NCI-H146 (cell line): ENCODE results near the gene ANKRD36B.
"Not testable (repeated sequence)": the region's sequence is repeated elsewhere in the genome, so short reads cannot be mapped to it uniquely, and the experiment has no call there.

ENCODE experiments used
- DNase-seq: peaks from one replicate; lab custom pipeline; 2025; lab: John Stamatoyannopoulos, UW

Gene ANKRD36B

DNA sequence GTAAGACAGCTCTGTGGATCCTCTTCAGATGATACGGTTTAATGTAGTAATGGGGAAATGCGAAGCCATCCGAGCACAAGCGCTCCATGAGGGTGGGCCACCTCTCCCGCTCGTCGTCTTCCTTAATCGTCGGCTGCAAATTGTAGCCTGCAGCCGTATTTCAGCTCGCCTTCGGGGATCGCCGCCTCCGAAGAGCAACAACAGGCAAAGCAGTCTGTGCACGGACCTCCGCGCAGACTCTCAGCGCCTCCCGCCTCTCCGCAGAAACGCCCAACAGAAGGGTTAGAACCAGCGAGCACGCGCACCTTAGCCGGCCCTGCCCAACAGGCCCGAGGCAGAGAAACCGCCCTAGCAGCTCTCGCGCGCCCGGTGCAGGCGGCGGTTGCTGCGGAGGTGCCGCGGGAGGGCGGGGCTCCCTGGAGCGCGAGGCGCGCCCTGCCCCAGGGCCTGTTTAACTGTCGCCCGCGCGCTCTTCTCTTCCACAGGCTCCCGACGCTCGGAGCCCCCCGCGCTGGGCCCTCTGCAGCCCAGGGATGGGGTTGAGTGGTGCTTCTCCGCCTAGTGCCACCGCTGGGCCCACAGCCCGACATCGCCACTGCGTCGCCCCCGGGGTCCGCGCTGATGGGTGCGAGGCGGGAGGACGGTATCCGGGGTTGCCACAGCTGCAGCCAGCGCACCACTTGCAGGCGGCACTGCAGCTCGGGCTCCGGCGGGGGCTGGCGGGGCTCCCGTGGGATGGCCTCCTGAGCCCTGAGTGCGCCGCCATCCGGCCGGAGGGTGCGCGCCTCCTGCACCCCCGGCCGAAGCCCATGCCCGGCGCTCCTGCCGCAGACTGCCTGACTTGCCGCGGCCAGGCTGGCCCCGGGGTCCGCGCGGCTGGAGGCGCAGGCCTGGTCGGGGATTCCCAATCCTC lies at the start of gene ANKRD36B:
Gene ANKRD36B (minus strand): TSS at position 280 of the 913 bp plus-strand sequence. CDS start 192 bp downstream, at position 88.
- not testable (repeated sequence) for DNase-seq

DNA sequence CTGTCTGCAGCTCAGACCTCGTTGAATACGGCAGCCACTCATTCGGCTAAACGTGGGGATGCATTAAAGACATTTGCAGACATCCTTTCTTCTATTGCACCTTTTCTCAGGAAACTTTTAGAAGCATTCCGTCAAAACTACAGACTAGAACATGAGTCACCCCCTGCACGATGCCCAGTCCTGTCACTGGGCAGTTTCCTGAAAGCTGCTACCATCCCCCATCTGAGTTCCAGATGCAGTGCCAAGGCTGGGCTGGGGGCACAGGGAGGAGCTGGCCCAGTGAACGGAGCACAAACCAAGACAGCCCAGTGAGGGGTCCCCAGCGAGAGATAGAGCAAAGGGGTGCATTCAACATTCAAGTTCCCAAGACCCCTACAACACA lies 36.4 kb upstream of the ANKRD36B start:
- not testable (repeated sequence) for DNase-seq

DNA sequence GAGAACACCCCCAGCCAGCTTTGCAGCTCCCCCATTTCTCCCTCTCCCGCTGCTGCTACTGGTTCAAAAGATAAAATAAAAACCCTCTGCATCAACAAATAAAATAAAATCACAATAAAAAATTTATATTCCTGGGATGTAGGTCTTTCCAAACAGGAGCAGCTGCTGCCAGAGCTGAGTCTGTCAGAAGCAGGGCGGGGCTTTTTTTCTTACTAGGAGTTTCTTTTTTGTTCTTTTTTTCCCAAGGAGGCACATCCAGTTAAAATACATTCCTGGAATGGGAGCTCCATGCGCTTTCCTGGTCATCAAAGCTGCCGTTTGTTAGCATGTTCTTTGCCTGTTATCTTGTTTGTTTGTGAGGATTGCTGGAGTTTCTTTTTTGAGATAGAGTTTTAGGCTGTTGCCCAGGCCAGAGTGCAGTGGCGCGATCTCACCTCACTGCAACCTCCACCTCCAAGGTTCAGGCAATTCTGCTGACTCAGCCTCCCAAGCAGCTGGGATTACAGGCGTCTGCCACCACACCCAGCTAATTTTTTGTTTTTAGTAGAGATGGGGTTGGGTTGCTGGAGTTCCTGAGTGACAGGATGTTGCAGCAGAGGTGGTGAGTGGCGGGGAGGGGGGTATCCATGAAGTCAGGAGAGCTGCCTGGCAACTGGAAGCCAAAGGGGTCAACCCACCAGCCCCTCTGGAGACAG lies 35.8 kb upstream of the ANKRD36B start:
- DNase-seq, result not testable (repeated sequence)

DNA sequence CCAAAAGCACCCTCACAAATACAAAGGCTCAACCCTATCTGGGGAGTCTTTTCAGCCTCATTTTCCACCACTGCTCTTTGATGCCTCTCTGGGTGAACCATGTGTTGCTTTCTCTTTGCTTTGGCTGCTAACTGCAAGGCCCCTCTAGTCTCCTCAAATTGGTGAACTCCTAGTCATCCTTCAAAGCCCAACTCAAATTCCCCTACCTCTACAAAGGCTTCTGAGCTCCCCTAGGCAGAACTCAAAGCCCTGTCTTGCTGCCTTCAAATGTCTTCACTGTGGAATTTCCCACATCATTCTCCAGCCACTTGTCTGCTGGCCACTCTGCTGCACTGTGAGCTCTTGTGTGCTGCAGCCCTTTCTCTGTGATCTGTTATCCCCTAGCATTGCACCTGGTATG lies 33.3 kb upstream of the ANKRD36B start:
- DNase-seq, result not testable (repeated sequence)

DNA sequence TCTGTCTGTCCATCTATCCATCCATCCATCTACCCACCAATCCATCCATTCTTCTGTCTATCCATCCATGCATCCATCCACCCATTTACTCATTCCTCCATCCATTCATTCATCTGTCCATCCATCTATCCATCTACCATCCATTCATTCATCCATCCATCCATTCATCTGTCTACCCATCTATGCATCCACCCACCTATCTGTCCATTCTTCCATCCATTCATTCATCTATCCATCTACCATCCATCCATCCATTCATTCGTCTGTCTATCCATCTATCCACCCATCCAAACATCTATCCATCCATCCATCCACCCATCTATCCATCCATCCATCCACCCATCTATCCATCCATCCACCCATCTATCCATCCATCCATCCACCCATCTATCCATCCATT lies 30.8 kb upstream of the ANKRD36B start:
- not testable (repeated sequence) for DNase-seq

GRCh38 chr2:97618939-97619827 lies 29.5 kb upstream of the ANKRD36B start:
- not testable (repeated sequence) for DNase-seq

- DNase-seq, result no peak
These were observed 28.2 kb upstream of the ANKRD36B start for GRCh38 chr2:97617911-97618310.

DNA sequence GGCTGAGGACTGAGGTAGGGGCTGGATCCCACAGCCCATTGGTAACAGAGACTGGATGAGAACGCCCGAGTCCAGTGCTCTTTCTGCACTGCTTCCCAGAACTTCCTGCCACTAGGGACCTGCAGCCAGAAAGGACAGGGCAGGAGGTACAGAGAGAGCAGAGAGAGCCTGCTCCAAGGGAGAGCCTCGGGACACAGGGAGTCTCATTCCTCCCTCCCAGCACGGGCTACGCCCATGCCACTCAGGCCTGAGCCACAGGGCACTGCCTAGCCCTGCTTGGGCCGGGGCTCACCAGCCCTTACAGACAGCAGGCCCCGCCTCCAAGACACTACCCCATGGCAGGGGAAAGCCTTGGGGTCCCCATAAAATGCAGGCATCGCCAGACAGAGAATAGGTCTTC lies 26.1 kb upstream of the ANKRD36B start:
- DNase-seq, result not testable (repeated sequence)

DNA sequence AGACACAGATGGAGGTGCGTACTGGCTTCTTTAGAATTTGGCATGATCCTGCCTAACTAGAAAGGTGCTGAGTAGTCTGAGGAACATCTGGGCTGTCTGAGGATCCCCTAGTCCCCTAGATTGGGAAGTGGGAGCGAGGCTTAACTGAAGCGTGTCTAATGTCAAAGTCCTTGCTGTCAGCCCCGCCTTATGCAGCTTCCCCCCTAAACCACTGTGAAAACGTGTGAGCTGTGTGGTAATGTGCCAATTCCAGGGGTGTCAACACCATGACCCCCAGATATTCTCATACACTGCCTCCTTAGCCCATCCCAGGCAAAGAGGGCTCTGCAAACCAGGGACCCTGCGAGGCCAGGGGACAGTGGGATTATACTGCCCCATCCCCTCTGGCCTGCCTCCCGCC lies 22.2 kb upstream of the ANKRD36B start:
- DNase-seq, result not testable (repeated sequence)

GRCh38 chr2:97608745-97609144 lies 19.1 kb upstream of the ANKRD36B start:
- DNase-seq, result not testable (repeated sequence)

GRCh38 chr2:97605524-97606339 lies 16.1 kb upstream of the ANKRD36B start:
- DNase-seq, result not testable (repeated sequence)

- not testable (repeated sequence) for DNase-seq
These were observed 15.4 kb upstream of the ANKRD36B start for GRCh38 chr2:97605109-97605508.

DNA sequence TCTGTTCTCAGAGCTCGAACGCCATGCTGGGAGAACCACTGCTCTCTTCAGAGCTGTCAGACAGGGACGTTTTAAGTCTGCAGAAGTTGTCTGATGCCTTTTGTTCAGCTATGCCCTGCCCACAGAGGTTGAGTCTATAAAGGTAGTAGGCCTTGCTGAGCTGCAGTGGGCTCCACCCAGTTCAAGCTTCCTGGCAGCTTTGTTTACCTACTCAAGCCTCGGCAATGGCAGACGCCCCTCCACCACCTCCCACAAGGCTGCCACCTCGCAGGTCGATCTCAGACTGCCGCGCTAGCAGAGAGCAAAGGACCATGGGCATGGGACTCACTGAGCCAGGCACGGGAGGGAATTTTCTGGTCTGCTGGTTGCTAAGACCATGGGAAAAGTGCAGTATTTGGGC lies 11.9 kb upstream of the ANKRD36B start:
- DNase-seq, result not testable (repeated sequence)

DNA sequence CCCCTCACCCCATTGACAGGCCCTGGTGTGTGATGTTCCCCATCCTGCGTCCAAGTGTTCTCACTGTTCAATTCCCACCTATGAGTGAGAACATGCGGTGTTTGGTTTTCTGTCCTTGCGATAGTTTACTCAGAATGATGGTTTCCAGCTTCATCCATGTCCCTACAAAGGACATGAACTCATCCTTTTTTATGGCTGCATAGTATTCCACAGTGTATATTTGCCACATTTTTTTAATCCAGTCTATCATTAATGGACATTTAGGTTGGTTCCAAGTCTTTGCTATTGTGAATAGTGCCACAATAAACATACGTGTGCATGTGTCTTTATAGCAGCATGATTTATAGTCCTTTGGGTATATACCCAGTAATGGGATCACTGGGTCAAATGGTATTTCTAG lies 6.5 kb upstream of the ANKRD36B start:
- not testable (repeated sequence) for DNase-seq

DNA sequence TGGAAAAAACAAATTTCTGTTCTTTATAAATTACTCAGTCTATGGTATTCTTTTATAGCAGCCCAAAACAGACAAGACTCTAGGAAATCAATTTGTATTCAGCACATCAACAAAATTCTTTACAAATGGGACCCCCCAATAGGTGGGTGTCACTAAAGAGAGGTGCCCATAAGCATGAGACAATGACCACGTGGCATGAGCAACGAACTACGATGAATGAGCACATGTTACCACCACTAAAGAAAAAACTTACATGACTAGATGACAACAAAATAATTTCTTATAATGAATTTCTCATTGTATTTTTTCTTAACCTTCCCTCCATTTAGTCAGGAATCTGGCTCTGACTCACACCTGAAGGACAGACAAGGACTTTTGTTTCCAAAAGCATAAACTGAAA lies 3.8 kb upstream of the ANKRD36B start:
- DNase-seq, result not testable (repeated sequence)

DNA sequence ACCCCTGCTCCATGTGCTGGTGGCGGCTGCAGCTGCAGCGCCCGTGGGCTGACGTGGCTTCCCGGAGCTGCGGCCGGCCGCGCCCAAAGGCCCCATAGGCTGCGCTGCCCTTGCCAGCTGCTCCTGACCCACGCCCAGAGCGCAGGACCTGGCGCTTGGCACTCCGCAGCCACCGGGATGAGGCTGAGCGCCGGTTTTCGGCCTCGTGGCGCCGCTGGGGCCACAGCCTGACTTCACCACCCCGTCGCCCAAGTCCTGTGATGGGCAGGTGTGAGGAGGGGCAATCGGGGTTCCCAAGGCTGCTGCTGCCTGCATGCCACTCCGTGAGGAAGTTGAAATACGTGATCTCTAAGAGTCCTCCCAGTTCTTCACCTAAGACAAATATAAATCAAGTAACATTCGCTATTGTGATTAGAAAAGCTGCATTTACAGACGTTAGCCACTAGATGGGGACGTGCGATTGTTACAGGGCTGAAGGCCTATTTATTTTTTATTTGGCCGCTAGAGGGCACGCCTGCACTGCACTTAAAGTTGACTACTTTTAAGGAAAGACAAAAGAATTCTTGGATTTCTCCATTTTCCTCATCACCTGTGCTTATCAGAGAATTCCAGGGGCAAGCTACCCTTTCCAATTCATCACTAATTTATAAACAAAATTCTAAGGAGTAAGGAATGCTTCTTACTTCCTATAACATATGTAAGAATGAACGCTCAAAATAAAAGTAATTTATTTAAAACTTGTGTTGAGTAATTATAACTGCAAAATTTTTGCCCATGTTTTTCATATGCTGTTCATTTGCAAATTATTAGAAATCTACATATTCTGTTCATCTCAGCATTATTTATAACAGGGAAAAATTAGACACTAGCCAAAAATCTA lies 1.1 kb upstream of the ANKRD36B start:
- not testable (repeated sequence) for DNase-seq

GRCh38 chr2:97589257-97589597 lies 450 bp downstream of the ANKRD36B start:
- not testable (repeated sequence) for DNase-seq

DNA sequence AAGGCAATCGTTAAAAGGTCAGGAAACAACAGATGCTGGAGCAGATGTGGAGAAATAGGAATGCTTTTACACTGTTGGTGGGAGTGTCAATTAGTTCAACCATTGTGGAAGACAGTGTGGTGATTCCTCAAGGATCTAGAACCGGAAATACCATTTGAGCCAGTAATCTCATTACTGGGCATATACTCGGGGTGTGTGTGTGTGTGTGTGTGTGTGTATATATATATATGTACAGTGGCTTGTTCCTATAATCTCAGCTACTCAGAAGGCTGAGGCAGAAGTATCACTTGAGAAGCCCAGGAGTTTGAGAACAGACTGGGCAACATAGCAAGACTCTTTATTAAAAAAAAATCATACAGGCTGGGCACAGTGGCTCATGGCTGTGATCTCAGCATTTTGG lies 24.0 kb downstream of the ANKRD36B start:
- DNase-seq, result not testable (repeated sequence)

GRCh38 chr2:97552406-97552805 lies 37.3 kb downstream of the ANKRD36B start:
- DNase-seq, result not testable (repeated sequence)

DNA sequence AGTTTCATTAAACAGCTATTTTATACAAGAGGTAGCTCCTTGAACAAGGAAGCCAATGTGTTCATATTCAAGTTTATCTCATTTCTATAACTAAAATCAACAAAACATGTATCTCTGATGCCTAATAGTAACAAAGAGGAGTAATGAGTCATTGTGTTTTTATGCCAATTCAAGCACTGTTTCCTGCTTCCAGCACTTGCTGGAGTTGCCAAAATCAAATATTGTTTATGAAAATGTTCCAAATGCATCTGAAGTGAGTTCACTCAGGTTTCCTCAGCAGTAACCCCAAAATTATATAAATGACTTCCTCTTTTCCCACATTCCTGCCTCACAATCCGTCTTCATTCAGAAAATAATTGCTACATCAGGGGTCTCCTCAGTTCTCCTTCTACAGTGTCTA lies 39.2 kb downstream of the ANKRD36B start:
- not testable (repeated sequence) for DNase-seq
